MCF 10A (cell line): Measurements from ENCODE around the gene DYNLT5. TPM values are rescaled to one million over a fixed set of nuclear protein-coding genes. Genes with fewer than 3 reads are reported as not detected.

ENCODE experiments used
- BruUV-seq: library from RNA; stranded (reverse); fragments of 400-500 nt; replicated peaks from 2 replicates; lab custom pipeline; 2021; lab: Mats Ljungman, UMichigan
- CTCF ChIA-PET: fragments of 300-600 bp; sonication (Branson Sonifier 250); formaldehyde crosslinking; extraction: SDS; loops from one replicate; lab custom pipeline; 2021; ENCODE audit warnings: antibody characterized with exemption, inconsistent platforms; lab: Yijun Ruan, JAX
- POLR2A ChIA-PET: fragments of 300-600, 350-650 bp; sonication (Branson Sonifier 250); formaldehyde crosslinking; extraction: SDS; loops from one replicate; lab custom pipeline; 2020; ENCODE audit warnings: antibody characterized with exemption, inconsistent platforms; lab: Yijun Ruan, JAX
- DNase-seq: peaks from one replicate; pipeline ENCODE4 v3.0.0-alpha.2; 2018; ENCODE audit not compliant: unreplicated experiment
- H3K27ac Mint-ChIP-seq: one replicate; pipeline ENCODE4 v1.8.0; 2022; ENCODE audit warnings: mild to moderate bottlenecking, low read depth, mixed read lengths; ENCODE audit not compliant: unreplicated experiment
- H3K27me3 Mint-ChIP-seq: one replicate; pipeline ENCODE4 v1.8.0; 2022; ENCODE audit warnings: mixed read lengths; ENCODE audit not compliant: insufficient read depth, unreplicated experiment
- H3K36me3 Mint-ChIP-seq: one replicate; pipeline ENCODE4 v1.8.0; 2022; ENCODE audit warnings: mild to moderate bottlenecking, moderate library complexity, mixed read lengths; ENCODE audit not compliant: insufficient read depth, unreplicated experiment
- H3K4me1 Mint-ChIP-seq: one replicate; pipeline ENCODE4 v1.8.0; 2022; ENCODE audit warnings: mixed read lengths; ENCODE audit not compliant: insufficient read depth, unreplicated experiment
- H3K4me3 Mint-ChIP-seq: one replicate; pipeline ENCODE4 v1.8.0; 2022; ENCODE audit warnings: mild to moderate bottlenecking, moderate library complexity, mixed read lengths; ENCODE audit not compliant: unreplicated experiment
- H3K9me3 Mint-ChIP-seq: one replicate; pipeline ENCODE4 v1.8.0; 2022; ENCODE audit warnings: mixed read lengths; ENCODE audit not compliant: unreplicated experiment
- intact Hi-C: fragments of 100-400 bp; cut with micrococcal nuclease; formaldehyde crosslinking; loops from 2 replicates; pipeline ENCODE4 v1.14.1; 2022
- total RNA-seq: library from RNA; stranded (reverse); gene quantifications from 2 replicates; pipeline ENCODE4 v1.2.3, GENCODE V29; 2022
- TF ChIP-seq, protein P1 (sequence below): fragments of 200-600 bp; IDR thresholded peaks from one replicate; pipeline ENCODE4 v1.8.0; 2022; ENCODE audit warnings: antibody characterized with exemption, mild to moderate bottlenecking; ENCODE audit not compliant: unreplicated experiment

Gene DYNLT5
- total RNA-seq, 1 experiment from 2014 or later: not detected

DNA sequence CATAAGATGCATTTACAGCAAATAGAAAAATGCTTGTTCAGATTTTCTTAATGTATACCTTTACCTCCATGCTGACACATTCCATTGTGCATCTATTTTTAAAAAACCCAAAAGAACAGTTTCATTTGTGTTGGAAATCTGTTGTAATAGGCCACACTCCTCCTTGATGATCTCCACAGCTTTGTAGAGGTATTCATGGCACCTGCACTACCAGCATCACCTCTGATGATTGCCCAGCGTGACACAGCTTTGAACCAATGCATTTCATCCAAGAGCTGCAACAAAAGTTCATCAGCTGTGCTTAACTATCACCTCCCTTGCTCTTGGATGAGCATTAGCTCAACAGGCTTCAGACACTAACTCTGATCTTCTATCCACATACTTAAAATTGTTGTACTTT lies 8.2 kb downstream of the DYNLT5 start:
- no peaks in the 10 kb centered on the region for H3K27me3 Mint-ChIP-seq
- CTCF ChIA-PET: interaction anchor here (1.3 to 6.9 kb wide), 2 partner anchors 452 to 516 kb away, joined by 3 to 58 read pairs; no protein-coding TSS in a partner anchor

DNA sequence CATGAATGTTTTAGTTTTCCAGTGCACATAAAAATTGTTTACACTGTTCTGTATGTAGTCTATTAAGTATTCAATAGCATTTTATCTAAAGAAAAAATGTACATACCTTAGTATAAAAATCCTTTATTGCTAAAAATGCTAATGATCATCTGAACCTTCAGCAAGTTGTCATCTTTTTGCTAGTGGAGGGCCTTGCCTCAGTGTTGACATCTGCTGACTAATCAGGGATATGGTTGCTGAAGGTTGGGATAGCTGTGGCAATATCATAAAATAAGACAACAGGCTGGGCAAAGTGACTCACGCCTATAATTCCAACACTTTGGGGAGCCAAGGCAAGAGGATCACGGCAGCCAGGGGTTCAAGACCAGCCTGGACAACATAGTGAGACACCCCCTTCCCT lies 9.0 kb downstream of the DYNLT5 start:
- Mint-ChIP-seq H3K9me3 (no peaks in the 10 kb centered on the region), H3K4me3 (no peak overlapping the region), H3K27me3 (no peaks in the 10 kb centered on the region), H3K27ac (no peak overlapping the region), H3K36me3 (peaks cover 6% of the 10 kb centered on the region), H3K4me1 (no peaks in the 10 kb centered on the region)
- peak; percentile 64 for DNase-seq
- no TSS peak for BruUV-seq
- intact Hi-C loops: no loop called here
- TF ChIP-seq, protein P1, sequence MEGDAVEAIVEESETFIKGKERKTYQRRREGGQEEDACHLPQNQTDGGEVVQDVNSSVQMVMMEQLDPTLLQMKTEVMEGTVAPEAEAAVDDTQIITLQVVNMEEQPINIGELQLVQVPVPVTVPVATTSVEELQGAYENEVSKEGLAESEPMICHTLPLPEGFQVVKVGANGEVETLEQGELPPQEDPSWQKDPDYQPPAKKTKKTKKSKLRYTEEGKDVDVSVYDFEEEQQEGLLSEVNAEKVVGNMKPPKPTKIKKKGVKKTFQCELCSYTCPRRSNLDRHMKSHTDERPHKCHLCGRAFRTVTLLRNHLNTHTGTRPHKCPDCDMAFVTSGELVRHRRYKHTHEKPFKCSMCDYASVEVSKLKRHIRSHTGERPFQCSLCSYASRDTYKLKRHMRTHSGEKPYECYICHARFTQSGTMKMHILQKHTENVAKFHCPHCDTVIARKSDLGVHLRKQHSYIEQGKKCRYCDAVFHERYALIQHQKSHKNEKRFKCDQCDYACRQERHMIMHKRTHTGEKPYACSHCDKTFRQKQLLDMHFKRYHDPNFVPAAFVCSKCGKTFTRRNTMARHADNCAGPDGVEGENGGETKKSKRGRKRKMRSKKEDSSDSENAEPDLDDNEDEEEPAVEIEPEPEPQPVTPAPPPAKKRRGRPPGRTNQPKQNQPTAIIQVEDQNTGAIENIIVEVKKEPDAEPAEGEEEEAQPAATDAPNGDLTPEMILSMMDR: no peak
- ChIA-PET CTCF (interaction anchor here (0.6 to 6.9 kb wide), 5 partner anchors 15 to 976 kb away, joined by 3 to 58 read pairs (median 3); no protein-coding TSS in a partner anchor), POLR2A (no interaction called here)

More for the DNA sequence above, 8.2 kb downstream of the DYNLT5 start:
- H3K9me3 Mint-ChIP-seq: no peaks in the 10 kb centered on the region
- H3K4me3 Mint-ChIP-seq: no peak overlapping the region
- no TSS peak for BruUV-seq
- TF ChIP-seq, protein P1: no peak
- no peak overlapping the region for H3K27ac Mint-ChIP-seq
- H3K36me3 Mint-ChIP-seq: no peaks in the 10 kb centered on the region
- no peak for DNase-seq
- POLR2A ChIA-PET: no interaction called here
- intact Hi-C loops: no loop called here
- H3K4me1 Mint-ChIP-seq: no peaks in the 10 kb centered on the region

DNA sequence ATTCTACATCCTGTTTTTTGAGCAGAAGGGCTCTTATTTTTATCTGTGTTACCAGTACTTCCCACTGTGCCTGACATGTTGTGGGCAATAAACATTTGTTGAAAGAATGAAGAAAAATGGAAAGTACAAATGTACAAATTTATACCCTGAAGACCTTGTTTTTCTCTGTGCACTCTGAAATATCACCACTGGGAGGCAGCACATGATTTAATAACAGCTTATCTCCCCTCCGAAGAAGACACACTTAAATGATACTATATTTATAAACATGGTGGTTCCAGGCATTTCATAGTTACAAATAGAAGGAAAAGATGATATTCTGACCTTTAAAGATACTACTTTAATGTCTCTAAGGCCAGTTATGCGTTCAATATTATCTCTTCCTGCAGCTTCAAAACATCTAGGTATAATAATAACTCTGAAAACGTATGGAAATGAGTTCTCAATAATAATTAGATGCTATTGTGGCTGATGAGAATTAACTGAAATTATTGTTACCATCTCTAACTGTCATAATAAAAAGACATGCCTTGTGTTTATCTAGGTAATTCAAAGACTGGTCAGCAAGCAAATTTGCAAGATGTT lies 12.8 kb downstream of the DYNLT5 start:
- BruUV-seq: no TSS peak
- no peak overlapping the region for H3K27ac Mint-ChIP-seq
- DNase-seq: peak; percentile 65
- intact Hi-C loops: loop anchor here (1.0 to 5.0 kb wide), 6 partner anchors 160 to 582 kb away; no protein-coding TSS in a partner anchor
- TF ChIP-seq, protein P1: peak; percentile 78
- ChIA-PET CTCF (interaction anchor here (0.5 to 6.9 kb wide), 22 partner anchors 8 to 1326 kb away, joined by 3 to 58 read pairs (median 4); partner anchors contain the start of genes DNAI4 and MIER1), POLR2A (interaction anchor here (0.5 to 1.2 kb wide), 2 partner anchors 160 to 182 kb away, joined by 4 to 7 read pairs; partner anchors contain the start of genes DNAI4 and MIER1)
- H3K4me3 Mint-ChIP-seq: no peak overlapping the region
- H3K4me1 Mint-ChIP-seq: no peaks in the 10 kb centered on the region
- H3K9me3 Mint-ChIP-seq: no peaks in the 10 kb centered on the region
- H3K36me3 Mint-ChIP-seq: peaks cover 6% of the 10 kb centered on the region
- H3K27me3 Mint-ChIP-seq: no peaks in the 10 kb centered on the region

DNA sequence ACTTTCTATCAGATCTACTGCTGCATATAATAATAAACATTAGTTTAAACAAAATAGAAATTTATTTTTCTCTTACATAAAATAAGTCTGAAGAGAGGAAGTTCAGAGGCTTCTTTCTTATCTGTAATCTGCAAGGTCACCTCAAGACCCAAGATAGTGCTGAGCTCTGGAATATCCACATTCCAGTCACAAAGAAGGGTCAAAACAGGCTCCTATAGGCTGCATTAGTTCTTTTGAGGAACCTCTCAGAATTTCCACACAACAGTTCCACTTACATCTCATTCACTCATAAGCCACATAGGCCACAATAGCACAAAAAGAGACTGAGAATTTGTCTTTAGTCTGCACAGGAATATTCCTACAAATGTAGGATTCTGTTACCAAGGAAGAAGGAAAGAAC lies 15.4 kb downstream of the DYNLT5 start:
- Mint-ChIP-seq H3K27ac (no peak overlapping the region), H3K4me3 (no peak overlapping the region), H3K36me3 (peaks cover 6% of the 10 kb centered on the region), H3K4me1 (no peaks in the 10 kb centered on the region), H3K9me3 (no peaks in the 10 kb centered on the region), H3K27me3 (no peaks in the 10 kb centered on the region)
- TF ChIP-seq, protein P1: no peak
- BruUV-seq: no TSS peak
- no peak for DNase-seq
- intact Hi-C loops: loop anchor here (5.0 kb wide), 2 partner anchors 210 to 580 kb away; no protein-coding TSS in a partner anchor
- CTCF ChIA-PET: interaction anchor here (0.6 to 1.2 kb wide), 4 partner anchors 23 to 443 kb away, joined by 3 read pairs; partner anchors contain the start of genes DNAI4 and MIER1
- POLR2A ChIA-PET: interaction anchor here (0.7 kb wide), 1 partner anchor 385 kb away, joined by 4 read pairs; no protein-coding TSS in a partner anchor
